Gastroesophageal sphincter (tissue), 3 donors: ENCODE data around the gene TMEM198.

Source experiments
- EP300 ChIP-seq: sonication (generic); formaldehyde crosslinking; IDR thresholded peaks from one replicate; pipeline ENCODE4 v1.6.1; 2017; ENCODE audit warnings: antibody characterized with exemption, mild to moderate bottlenecking
- POLR2A ChIP-seq, 2 donors: fragments of 450-650 bp; IDR thresholded peaks; one replicate each; pipeline ENCODE4 v1.6.1; 2017; ENCODE audit warnings: antibody characterized with exemption in 2 of 2, mild to moderate bottlenecking in 2 of 2, moderate library complexity in 1 of 2
- POLR2AphosphoS5 ChIP-seq: sonication (generic); formaldehyde crosslinking; IDR thresholded peaks from one replicate; pipeline ENCODE4 v1.6.1; 2017; ENCODE audit warnings: antibody characterized with exemption
- TF ChIP-seq, protein P1 (sequence below), 4 experiments: fragments of 200-600 bp in 2 of 4; fragments of 450-650 bp in 2 of 4; sonication (generic) in 1 of 4; IDR thresholded peaks; one replicate each; pipeline ENCODE4 v1.5.1; 2017 to 2019; ENCODE audit warnings: antibody characterized with exemption in 4 of 4, mild to moderate bottlenecking in 2 of 4, moderate library complexity in 2 of 4

DNA sequence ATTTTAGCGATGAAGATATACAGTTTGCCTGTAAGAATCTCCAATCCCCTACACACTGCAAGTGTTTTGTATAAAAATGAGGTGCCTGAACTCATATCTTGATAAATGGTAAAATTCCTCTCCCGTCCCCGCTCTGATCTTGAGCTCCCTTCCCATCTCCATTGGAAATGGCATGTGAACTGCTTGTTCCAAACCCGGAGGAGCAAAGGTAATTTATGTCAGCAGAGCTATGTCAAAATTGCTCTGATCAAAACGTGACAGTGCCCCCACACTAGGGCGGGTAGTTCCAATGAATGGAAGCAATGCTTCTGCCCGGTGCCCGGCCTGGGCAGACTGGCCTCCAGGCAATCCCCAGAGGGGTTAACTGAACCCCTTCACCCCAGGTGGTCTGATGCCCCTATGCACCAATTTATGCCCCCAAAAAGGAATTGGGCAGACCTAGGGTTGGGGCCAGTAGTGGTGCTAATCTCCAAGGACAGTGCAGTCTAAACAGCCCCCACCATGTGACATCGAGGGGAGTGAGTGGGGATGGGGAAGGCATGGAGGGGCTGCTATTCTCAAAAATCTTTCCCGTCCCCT is 48.8 kb upstream of the TMEM198 start:
- TF ChIP-seq, protein P1, sequence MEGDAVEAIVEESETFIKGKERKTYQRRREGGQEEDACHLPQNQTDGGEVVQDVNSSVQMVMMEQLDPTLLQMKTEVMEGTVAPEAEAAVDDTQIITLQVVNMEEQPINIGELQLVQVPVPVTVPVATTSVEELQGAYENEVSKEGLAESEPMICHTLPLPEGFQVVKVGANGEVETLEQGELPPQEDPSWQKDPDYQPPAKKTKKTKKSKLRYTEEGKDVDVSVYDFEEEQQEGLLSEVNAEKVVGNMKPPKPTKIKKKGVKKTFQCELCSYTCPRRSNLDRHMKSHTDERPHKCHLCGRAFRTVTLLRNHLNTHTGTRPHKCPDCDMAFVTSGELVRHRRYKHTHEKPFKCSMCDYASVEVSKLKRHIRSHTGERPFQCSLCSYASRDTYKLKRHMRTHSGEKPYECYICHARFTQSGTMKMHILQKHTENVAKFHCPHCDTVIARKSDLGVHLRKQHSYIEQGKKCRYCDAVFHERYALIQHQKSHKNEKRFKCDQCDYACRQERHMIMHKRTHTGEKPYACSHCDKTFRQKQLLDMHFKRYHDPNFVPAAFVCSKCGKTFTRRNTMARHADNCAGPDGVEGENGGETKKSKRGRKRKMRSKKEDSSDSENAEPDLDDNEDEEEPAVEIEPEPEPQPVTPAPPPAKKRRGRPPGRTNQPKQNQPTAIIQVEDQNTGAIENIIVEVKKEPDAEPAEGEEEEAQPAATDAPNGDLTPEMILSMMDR (IDR thresholded peaks at IDR 0.05) = peak in 1 of 4 experiments; percentile 66
- no peak for TF ChIP-seq POLR2A (IDR thresholded peaks at IDR 0.05)
- no peak for TF ChIP-seq EP300
- TF ChIP-seq POLR2AphosphoS5 = peak; percentile 34
